ENCODE results near the gene ZNF892.
"Not testable (repeated sequence)": the region's sequence is repeated elsewhere in the genome, so short reads cannot be mapped to it uniquely, and the experiment has no call there.

The ZNF892 gene

GRCh38 chr2:95203911-95204310 lies 3.4 kb upstream of the ZNF892 start:
- Mint-ChIP-seq H3K27ac (peak overlapping the region; percentile 36), H3K4me1 (peaks cover 13% of the 10 kb centered on the region), H3K4me3 (no peak overlapping the region), H3K9me3 (no peaks in the 10 kb centered on the region), H3K36me3 (peaks cover 2% of the 10 kb centered on the region)
- DNase-seq (ENCODE audit: low spot score in 2 of 2) (no peak), ATAC-seq (no peak)

- Mint-ChIP-seq H3K4me3 (no peak overlapping the region), H3K4me1 (peaks cover 13% of the 10 kb centered on the region), H3K36me3 (peaks cover 7% of the 10 kb centered on the region), H3K9me3 (no peaks in the 10 kb centered on the region), H3K27ac (no peak overlapping the region)
- ATAC-seq (no peak), DNase-seq (ENCODE audit: low spot score in 2 of 2) (no peak)
These were observed 2.9 kb upstream of the ZNF892 start for GRCh38 chr2:95204396-95204795.

GRCh38 chr2:95206096-95206495 lies 1.2 kb upstream of the ZNF892 start:
- DNase-seq (ENCODE audit: low spot score in 2 of 2) = no peak
- Mint-ChIP-seq H3K4me3 (peak overlapping the region; percentile 86), H3K36me3 (peaks cover 9% of the 10 kb centered on the region), H3K27ac (no peak overlapping the region), H3K9me3 (peaks cover 9% of the 10 kb centered on the region), H3K4me1 (peaks cover 13% of the 10 kb centered on the region)
- no peak for ATAC-seq

GRCh38 chr2:95208106-95208505 lies 785 bp downstream of the ZNF892 start:
- Mint-ChIP-seq H3K9me3 (peaks cover 21% of the 10 kb centered on the region), H3K4me3 (peak overlapping the region; percentile 86)

GRCh38 chr2:95215018-95215612 lies 7.8 kb downstream of the ZNF892 start:
- DNase-seq (ENCODE audit: low spot score in 2 of 2) (no peak), ATAC-seq (no peak)
- H3K36me3 Mint-ChIP-seq = peaks cover 36% of the 10 kb centered on the region
- H3K9me3 Mint-ChIP-seq = peaks cover 66% of the 10 kb centered on the region
- H3K4me1 Mint-ChIP-seq = no peaks in the 10 kb centered on the region
- H3K4me3 Mint-ChIP-seq = no peak overlapping the region
- H3K27ac Mint-ChIP-seq = no peak overlapping the region

More at GRCh38 chr2:95208106-95208505, 785 bp downstream of the ZNF892 start:
- Mint-ChIP-seq H3K36me3 (peaks cover 27% of the 10 kb centered on the region), H3K4me1 (peaks cover 13% of the 10 kb centered on the region), H3K27ac (peak overlapping the region; percentile 83)
- ATAC-seq (no peak), DNase-seq (ENCODE audit: low spot score in 2 of 2) (no peak)

- Mint-ChIP-seq H3K36me3 (no peaks in the 10 kb centered on the region), H3K9me3 (peaks cover 52% of the 10 kb centered on the region), H3K4me1 (no peaks in the 10 kb centered on the region), H3K4me3 (no peak overlapping the region), H3K27ac (no peak overlapping the region)
- DNase-seq (ENCODE audit: low spot score in 2 of 2) (no peak), ATAC-seq (no peak)
These were observed 13.1 kb downstream of the ZNF892 start for GRCh38 chr2:95220449-95220848.

- ATAC-seq = no peak
- Mint-ChIP-seq H3K4me3 (no peak overlapping the region), H3K9me3 (peaks cover 38% of the 10 kb centered on the region), H3K27ac (no peak overlapping the region), H3K4me1 (no peaks in the 10 kb centered on the region), H3K36me3 (no peaks in the 10 kb centered on the region)
- no peak for DNase-seq (ENCODE audit: low spot score in 2 of 2)
These were observed 18.3 kb downstream of the ZNF892 start for GRCh38 chr2:95225658-95226057.

GRCh38 chr2:95231723-95232122 lies 24.4 kb downstream of the ZNF892 start:
- ATAC-seq (no peak), DNase-seq (ENCODE audit: low spot score in 2 of 2) (peak in 1 of 2 donors; percentile 49)
- H3K9me3 Mint-ChIP-seq = peaks cover 19% of the 10 kb centered on the region

GRCh38 chr2:95232232-95232631 lies 24.9 kb downstream of the ZNF892 start:
- H3K9me3 Mint-ChIP-seq = peaks cover 16% of the 10 kb centered on the region
- no peak overlapping the region for H3K27ac Mint-ChIP-seq
- H3K36me3 Mint-ChIP-seq = no peaks in the 10 kb centered on the region
- DNase-seq (ENCODE audit: low spot score in 2 of 2) (no peak), ATAC-seq (no peak)
- H3K4me3 Mint-ChIP-seq = no peak overlapping the region
- no peaks in the 10 kb centered on the region for H3K4me1 Mint-ChIP-seq

More at GRCh38 chr2:95231723-95232122, 24.4 kb downstream of the ZNF892 start:
- no peaks in the 10 kb centered on the region for H3K4me1 Mint-ChIP-seq
- H3K4me3 Mint-ChIP-seq = no peak overlapping the region
- no peak overlapping the region for H3K27ac Mint-ChIP-seq
- no peaks in the 10 kb centered on the region for H3K36me3 Mint-ChIP-seq

GRCh38 chr2:95234286-95234785 lies 27.0 kb downstream of the ZNF892 start:
- no peaks in the 10 kb centered on the region for H3K36me3 Mint-ChIP-seq
- no peak overlapping the region for H3K4me3 Mint-ChIP-seq
- no peak for DNase-seq (ENCODE audit: low spot score in 2 of 2)

GRCh38 chr2:95234816-95235215 lies 27.5 kb downstream of the ZNF892 start:
- ATAC-seq (no peak), DNase-seq (ENCODE audit: low spot score in 2 of 2) (no peak)
- Mint-ChIP-seq H3K9me3 (peaks cover 10% of the 10 kb centered on the region), H3K27ac (no peak overlapping the region), H3K4me3 (no peak overlapping the region), H3K4me1 (no peaks in the 10 kb centered on the region), H3K36me3 (no peaks in the 10 kb centered on the region)

More at GRCh38 chr2:95234286-95234785, 27.0 kb downstream of the ZNF892 start:
- H3K27ac Mint-ChIP-seq = no peak overlapping the region
- peaks cover 12% of the 10 kb centered on the region for H3K9me3 Mint-ChIP-seq
- no peaks in the 10 kb centered on the region for H3K4me1 Mint-ChIP-seq
- ATAC-seq = no peak

- DNase-seq (ENCODE audit: low spot score in 2 of 2) (no peak), ATAC-seq (no peak)
- Mint-ChIP-seq H3K9me3 (peaks cover 16% of the 10 kb centered on the region), H3K4me1 (no peaks in the 10 kb centered on the region), H3K27ac (no peak overlapping the region), H3K4me3 (no peak overlapping the region), H3K36me3 (no peaks in the 10 kb centered on the region)
These were observed 30.8 kb downstream of the ZNF892 start for GRCh38 chr2:95238131-95238530.

GRCh38 chr2:95240091-95240490 lies 32.8 kb downstream of the ZNF892 start:
- no peak for DNase-seq (ENCODE audit: low spot score in 2 of 2)
- H3K27ac Mint-ChIP-seq = no peak overlapping the region
- ATAC-seq = no peak
- no peaks in the 10 kb centered on the region for H3K36me3 Mint-ChIP-seq
- H3K4me3 Mint-ChIP-seq = no peak overlapping the region
- H3K9me3 Mint-ChIP-seq = peaks cover 21% of the 10 kb centered on the region
- H3K4me1 Mint-ChIP-seq = no peaks in the 10 kb centered on the region

- Mint-ChIP-seq H3K4me1 (no peaks in the 10 kb centered on the region), H3K27ac (no peak overlapping the region), H3K36me3 (no peaks in the 10 kb centered on the region), H3K4me3 (no peak overlapping the region), H3K9me3 (peaks cover 22% of the 10 kb centered on the region)
- ATAC-seq = no peak
- DNase-seq (ENCODE audit: low spot score in 2 of 2) = no peak
These were observed 33.2 kb downstream of the ZNF892 start for GRCh38 chr2:95240556-95240955.

- H3K36me3 Mint-ChIP-seq; H3K4me3 Mint-ChIP-seq; ATAC-seq; H3K4me1 Mint-ChIP-seq; DNase-seq (ENCODE audit: low spot score in 2 of 2); H3K27ac Mint-ChIP-seq: not testable (repeated sequence)
- H3K9me3 Mint-ChIP-seq = peaks cover 22% of the 10 kb centered on the region
These were observed 34.8 kb downstream of the ZNF892 start for GRCh38 chr2:95242084-95242483.

Measured in stimulated activated effector memory CD8-positive, alpha-beta T cell treated with anti-CD3 and anti-CD28 coated beads, Interleukin-12 subunit alpha, Interleukin-12 subunit beta, amount 100 ng/mL, for 72 hours (primary cell).